Type B pancreatic cell (in vitro differentiated cells): ENCODE measurements around the gene COQ8B. TPM values are rescaled to one million over a fixed set of nuclear protein-coding genes. Genes with fewer than 3 reads are reported as not detected.
A peak's percentile ranks its signal among the peaks of the same experiment; 100 is the strongest.

Experiments used
- DNase-seq: peaks from one replicate; pipeline ENCODE4 v3.0.0; 2021; ENCODE audit warnings: mixed read lengths; ENCODE audit not compliant: unreplicated experiment; ENCODE audit errors: extremely low spot score
- H3K27ac Mint-ChIP-seq: 2 replicates; pipeline ENCODE4 v1.8.0; 2021; ENCODE audit warnings: mild to moderate bottlenecking, mixed read lengths
- H3K27me3 Mint-ChIP-seq: 2 replicates; pipeline ENCODE4 v1.8.0; 2021; ENCODE audit warnings: mixed read lengths
- H3K36me3 Mint-ChIP-seq: 2 replicates; pipeline ENCODE4 v1.8.0; 2021; ENCODE audit warnings: mixed read lengths
- H3K4me1 Mint-ChIP-seq: one replicate; pipeline ENCODE4 v1.8.0; 2021; ENCODE audit warnings: mixed read lengths; ENCODE audit not compliant: unreplicated experiment
- H3K4me3 Mint-ChIP-seq: 2 replicates; pipeline ENCODE4 v1.8.0; 2021; ENCODE audit warnings: mild to moderate bottlenecking, mixed read lengths
- H3K9me3 Mint-ChIP-seq: 2 replicates; pipeline ENCODE4 v1.8.0; 2021; ENCODE audit warnings: mixed read lengths
- CTCF ChIP-seq: fragments of 200-600 bp; sonication (generic); conservative IDR thresholded peaks from 2 replicates; pipeline ENCODE4 v1.5.0; 2021; ENCODE audit warnings: antibody characterized with exemption, mild to moderate bottlenecking
- total RNA-seq: library from RNA; stranded (reverse); gene quantifications from 2 replicates; pipeline ENCODE4 v1.2.1, GENCODE V29; 2021; ENCODE audit warnings: low replicate concordance

COQ8B gene
- total RNA-seq, 1 donor from 2014 or later: 48.4 TPM

- no peak for TF ChIP-seq CTCF
- no peak for DNase-seq
- Mint-ChIP-seq H3K4me3 (peak overlapping the region; percentile 97), H3K9me3 (no peaks in the 10 kb centered on the region), H3K4me1 (peaks cover 42% of the 10 kb centered on the region), H3K27ac (peak overlapping the region; percentile 100), H3K27me3 (no peaks in the 10 kb centered on the region), H3K36me3 (peaks cover 20% of the 10 kb centered on the region)
Measured at GRCh38 chr19:40717880-40718773, 1.4 kb upstream of the COQ8B start.

- H3K4me1 Mint-ChIP-seq: peaks cover 41% of the 10 kb centered on the region
- peak overlapping the region; percentile 100 for H3K27ac Mint-ChIP-seq
- no peaks in the 10 kb centered on the region for H3K27me3 Mint-ChIP-seq
- H3K36me3 Mint-ChIP-seq: peaks cover 17% of the 10 kb centered on the region
- TF ChIP-seq CTCF: no peak
- peak overlapping the region; percentile 97 for H3K4me3 Mint-ChIP-seq
- H3K9me3 Mint-ChIP-seq: no peaks in the 10 kb centered on the region
- no peak for DNase-seq
Measured at GRCh38 chr19:40717325-40717879, 716 bp upstream of the COQ8B start.

GRCh38 chr19:40716031-40716481 is 630 bp downstream of the COQ8B start:
- no peak for TF ChIP-seq CTCF
- Mint-ChIP-seq H3K36me3 (peaks cover 21% of the 10 kb centered on the region), H3K9me3 (no peaks in the 10 kb centered on the region), H3K4me3 (peak overlapping the region; percentile 96), H3K4me1 (peaks cover 34% of the 10 kb centered on the region), H3K27ac (peak overlapping the region; percentile 100), H3K27me3 (no peaks in the 10 kb centered on the region)
- DNase-seq: no peak

GRCh38 chr19:40714441-40715299 is 2.0 kb downstream of the COQ8B start:
- Mint-ChIP-seq H3K27ac (peak overlapping the region; percentile 100), H3K4me3 (peak overlapping the region; percentile 96), H3K9me3 (no peaks in the 10 kb centered on the region), H3K4me1 (peaks cover 24% of the 10 kb centered on the region), H3K36me3 (peaks cover 13% of the 10 kb centered on the region), H3K27me3 (no peaks in the 10 kb centered on the region)
- peak; percentile 30 for TF ChIP-seq CTCF
- DNase-seq: peak; percentile 96

GRCh38 chr19:40713939-40714338 is 2.7 kb downstream of the COQ8B start:
- Mint-ChIP-seq H3K27ac (no peak overlapping the region), H3K27me3 (no peaks in the 10 kb centered on the region), H3K9me3 (no peaks in the 10 kb centered on the region), H3K36me3 (peaks cover 17% of the 10 kb centered on the region), H3K4me1 (peaks cover 21% of the 10 kb centered on the region), H3K4me3 (peak overlapping the region; percentile 96)
- no peak for TF ChIP-seq CTCF
- DNase-seq: no peak
